CD1c-positive myeloid dendritic cell (primary cell): Measurements from ENCODE around the gene TSPAN4.

Source experiments
- DNase-seq: peaks from one replicate; pipeline ENCODE4 v3.0.0-alpha.2; 2016; ENCODE audit errors: extremely low spot score

TSPAN4 gene

DNA sequence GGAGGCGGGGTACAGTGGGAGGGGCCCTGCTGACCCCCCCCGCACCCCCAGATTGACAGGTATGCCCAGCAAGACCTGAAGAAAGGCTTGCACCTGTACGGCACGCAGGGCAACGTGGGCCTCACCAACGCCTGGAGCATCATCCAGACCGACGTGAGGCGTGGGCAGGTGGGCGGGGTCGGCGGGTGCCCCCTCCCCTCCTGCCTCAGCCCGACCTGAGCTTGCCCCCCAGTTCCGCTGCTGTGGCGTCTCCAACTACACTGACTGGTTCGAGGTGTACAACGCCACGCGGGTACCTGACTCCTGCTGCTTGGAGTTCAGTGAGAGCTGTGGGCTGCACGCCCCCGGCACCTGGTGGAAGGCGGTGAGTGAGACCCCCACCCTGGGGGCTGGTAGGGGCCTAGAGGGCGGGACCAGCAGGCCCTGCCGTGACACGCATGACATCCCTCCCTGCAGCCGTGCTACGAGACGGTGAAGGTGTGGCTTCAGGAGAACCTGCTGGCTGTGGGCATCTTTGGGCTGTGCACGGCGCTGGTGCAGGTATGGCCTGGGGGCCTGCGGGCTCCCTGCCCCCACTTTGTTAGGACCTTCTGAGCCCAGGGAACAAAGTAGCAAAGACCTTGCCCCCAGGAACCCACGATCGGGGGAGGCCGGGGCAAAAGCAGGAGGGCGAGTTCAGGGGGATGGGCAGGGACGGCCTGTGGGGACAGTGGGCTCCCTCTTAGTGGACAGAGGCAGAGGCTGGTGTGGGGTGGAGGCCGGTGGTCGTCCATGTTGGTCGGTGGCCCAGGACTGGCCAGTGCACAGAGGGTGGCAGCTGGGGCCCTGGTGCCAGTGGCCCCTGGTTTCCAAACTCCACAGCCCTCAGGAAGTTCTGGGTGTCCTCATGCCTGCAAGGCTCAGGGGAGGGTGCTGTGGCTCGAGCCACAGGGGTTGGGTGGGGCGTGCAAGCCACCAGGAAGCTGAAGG lies 23.1 kb downstream of the TSPAN4 start:
- no peak for DNase-seq

DNA sequence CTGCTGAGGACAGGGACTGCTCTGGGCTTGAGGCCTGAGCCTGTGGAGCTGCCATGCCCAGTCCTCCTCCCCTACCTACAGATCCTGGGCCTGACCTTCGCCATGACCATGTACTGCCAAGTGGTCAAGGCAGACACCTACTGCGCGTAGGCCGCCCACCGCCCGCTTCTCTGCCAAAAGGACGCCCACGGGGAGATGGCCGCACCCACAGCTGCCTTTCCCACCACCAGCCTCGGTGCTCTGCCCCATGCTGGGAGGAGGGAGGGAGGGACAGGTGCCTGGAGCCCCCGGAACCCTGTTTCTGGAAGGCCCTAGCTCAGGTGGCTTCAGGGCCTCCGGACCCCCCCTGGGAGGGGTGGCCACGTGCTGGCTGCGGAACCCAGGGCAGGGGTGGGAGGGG lies 23.8 kb downstream of the TSPAN4 start:
- DNase-seq = no peak

DNA sequence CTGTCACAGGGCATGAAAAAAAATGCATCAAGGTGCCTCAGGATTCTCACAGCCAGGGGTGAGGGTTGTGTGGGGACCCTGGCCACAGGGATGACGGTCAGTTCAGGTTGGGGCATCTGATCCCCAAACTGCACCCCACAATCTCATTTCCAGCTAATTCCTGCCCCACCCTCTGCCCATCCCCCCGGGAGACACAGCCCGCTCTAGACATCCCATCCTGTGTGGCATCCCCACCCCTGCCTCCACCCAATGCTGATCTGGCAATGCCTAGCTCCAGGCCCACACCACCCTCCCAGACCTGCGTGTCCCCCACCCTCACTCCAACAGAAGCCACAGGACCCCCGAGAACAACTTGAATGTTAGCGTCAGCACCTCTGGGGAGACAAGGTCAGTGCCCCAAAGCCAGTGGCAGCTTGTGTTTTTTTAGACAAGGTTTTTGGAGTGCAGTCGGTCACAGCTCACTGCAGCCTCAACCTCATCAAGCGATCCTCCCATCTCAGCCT lies 25.3 kb downstream of the TSPAN4 start:
- no peak for DNase-seq

DNA sequence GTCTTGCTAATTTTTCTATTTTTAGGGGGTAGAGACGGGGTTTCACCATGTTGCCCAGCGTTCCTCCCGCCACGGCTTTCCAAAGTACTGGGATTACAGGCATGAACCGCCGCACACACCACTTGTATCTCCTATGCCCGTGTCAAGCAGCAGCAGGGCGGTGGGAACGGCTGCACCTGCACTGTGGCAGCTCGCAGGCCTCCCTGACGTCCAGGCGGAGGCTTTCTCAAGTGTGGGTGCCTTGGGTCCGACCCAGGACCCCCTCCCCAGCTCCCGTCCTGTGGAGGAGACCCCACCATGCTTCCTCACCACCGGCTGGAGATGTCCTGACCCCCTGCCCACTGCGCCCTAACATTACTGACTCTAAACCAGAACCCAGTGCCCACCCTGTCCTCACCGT lies 25.7 kb downstream of the TSPAN4 start:
- no peak for DNase-seq

DNA sequence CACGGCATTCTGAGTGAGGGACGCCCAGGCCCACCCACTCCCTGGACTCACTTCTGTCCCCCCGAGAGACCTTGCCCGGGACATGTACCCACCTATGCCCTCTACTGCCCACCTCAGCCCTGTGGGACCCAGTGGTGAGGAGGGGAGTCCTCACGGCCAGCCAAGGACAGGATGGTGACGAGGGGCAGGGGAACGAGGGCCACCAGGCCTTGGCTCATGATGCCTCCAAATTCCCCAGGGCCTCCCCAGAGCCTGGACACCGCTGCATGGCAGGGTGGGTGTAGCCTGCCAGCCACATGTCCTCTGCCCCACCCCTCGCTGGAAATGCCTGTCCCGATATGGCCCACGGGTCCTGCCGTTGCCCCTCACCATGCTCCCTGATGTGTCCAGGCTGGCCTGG lies 26.1 kb downstream of the TSPAN4 start:
- DNase-seq = no peak

DNA sequence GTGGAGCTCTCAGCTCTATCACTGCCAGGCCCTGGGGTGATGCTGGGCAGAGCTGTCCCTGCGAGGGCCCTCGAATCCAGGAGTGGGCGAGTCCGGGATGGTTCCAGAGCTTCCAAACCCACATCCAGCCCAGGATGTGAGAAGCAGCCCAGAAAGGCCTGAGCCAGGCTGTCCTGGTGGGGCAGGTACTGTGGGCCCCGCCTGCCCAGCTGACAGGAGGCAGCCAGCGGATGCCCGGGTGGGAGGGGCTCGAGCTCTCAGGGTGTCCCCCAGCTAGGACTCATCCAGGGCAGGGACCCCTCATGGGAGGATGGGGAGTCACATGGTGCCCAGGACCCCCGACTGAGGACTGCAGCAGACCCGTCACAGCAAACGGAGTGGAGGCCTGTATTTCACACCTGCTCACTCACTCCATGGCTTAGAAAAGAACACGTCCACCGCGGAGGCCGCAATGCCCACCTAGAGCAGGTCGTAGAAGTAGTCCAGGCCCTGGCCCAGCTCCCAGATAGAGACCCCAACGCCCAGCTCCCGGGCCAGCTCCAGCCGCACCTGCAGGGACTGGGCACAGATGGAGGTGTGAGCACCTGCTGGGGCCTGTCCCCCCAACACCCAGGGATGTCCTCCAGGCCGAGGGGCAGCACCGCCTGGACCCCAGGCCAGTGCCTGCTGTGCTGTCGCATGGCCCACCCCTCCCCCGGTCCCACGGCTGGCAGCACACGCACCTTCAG lies 26.9 kb downstream of the TSPAN4 start:
- no peak for DNase-seq

DNA sequence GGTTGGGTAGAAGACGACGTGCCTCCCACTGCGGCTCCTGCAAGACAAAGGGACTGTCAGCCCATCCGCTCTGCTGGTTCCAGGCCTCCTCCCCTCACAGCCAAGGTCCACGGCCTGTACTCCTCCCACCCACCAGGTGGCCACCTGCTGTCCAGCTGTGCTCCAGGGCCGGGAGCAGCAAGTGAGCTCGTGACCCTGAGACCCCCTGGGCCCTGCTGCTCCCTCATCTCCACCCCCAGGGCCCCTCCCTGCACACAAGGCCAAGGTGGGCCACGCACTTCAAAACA lies 27.4 kb downstream of the TSPAN4 start:
- DNase-seq = no peak

DNA sequence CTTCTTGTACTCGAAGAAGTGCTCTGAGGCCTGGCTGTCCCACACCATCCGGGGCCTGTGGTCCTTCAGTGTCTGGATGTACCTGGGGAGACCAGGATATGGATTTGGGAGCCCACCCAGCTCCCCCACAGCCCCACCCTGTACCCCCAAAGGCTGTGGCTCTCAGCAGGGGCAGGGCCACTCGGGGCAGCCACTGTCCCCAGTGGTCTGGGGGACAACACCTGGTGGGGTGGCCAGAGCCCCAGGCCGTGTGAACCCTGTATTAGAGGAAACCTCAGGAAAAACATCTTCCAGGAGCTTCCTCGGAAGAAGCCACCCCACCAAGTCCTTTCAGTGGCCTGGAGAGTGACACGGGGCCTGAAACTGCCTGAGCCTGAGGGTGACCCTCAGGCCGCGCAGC lies 27.8 kb downstream of the TSPAN4 start:
- DNase-seq = no peak

DNA sequence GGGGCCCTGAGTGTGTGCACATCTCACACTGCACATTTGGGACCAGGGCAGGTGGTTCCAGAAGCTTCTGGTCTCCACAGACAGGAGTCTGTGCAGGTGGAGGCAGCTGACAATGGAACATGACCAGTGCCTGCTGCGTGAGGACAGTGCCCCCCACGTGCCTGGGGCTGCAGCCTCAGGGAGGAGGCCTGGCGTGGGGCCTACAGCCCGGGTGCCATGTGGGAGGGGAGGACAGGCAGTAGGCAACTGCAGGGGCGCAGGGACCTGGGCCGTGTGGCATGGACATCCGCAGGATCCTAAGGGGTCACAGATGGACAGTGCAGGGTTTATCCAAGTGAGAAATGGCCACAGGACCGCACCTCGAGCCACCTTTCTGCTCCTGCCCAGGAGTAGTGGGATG lies 28.8 kb downstream of the TSPAN4 start:
- no peak for DNase-seq

DNA sequence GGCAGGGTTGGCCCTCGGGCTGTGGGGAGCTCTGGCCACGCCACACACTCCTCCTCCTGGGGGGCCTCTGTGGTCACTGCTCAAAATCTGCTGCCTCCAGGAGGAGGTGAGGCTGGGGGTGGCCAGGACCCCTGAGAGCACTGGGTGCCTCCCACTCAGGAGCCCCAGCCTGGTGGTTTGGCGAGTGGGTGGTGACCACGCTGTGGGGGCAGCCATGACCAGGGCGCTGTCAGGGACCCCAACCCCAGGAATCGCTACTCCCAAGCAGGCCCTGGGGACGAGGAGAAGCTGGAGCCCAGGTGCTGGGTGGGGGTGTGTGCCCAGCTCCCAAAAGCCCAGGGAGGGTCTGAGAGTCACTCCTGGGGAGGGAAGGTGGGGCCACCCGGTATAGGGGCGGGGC lies 30.1 kb downstream of the TSPAN4 start:
- DNase-seq = no peak

DNA sequence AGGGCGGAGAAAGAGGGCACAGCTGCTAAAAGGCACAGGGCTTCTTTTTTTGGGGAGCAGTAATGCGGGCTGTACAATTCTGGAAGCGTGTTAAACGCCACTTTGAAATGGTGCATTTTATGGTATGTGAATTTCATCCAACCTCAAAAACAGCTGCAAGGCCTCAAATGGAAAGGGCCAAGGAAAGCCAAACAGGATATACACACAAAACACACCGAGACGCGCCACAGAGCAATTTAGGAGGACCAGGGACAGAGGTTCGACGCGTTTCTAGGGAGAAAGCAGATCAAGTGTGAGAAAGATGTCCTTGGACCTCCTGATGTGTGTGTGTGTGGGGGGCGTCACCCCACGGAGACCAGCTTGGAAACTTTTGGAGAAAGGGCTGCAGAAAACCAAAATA lies 31.1 kb downstream of the TSPAN4 start:
- DNase-seq = no peak

DNA sequence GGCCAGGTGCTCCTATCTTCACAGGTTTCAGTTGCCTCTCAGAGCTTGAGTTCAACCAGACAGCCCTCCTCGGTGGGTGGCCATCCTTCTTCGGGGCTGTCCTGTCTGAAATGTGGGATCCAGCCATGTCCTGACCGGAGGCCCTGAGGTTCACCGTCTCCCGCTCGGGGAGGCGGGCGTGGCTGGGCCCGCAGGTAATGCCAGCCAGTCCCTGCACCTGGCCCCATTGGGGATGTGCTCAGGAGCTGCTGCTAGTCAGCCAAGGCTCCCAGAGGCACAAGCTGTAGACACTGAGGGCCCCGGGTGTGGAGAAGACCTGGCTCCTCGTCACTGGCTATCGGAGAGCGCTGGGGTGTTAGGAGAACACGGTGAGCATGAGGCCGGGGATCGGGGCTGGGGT lies 32.6 kb downstream of the TSPAN4 start:
- DNase-seq = no peak

DNA sequence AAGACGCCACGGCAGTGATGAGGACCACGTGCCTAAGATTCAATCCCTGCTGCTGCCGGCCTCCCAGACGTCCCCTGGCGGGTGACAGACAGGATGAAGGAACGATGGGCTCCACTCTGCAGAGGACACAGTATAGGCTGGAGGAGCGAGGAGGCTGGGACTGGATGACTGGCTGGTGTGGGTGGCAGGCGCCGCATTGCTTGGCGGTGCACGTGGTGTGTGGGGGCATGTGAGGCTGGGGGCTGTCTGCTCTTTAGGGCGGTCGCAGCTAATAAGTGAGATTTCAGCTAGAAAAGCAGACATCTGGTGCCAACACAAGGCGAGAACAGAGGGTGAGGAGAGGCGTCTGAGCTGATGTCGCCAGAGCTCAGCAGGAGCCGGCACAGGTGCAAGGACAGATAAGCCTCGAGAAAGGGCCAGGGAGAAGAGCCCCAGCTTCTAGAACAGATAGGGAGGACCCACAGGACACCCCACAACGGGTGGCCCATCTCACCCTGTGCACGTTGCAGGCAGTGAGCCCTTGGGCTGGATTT lies 33.2 kb downstream of the TSPAN4 start:
- no peak for DNase-seq

DNA sequence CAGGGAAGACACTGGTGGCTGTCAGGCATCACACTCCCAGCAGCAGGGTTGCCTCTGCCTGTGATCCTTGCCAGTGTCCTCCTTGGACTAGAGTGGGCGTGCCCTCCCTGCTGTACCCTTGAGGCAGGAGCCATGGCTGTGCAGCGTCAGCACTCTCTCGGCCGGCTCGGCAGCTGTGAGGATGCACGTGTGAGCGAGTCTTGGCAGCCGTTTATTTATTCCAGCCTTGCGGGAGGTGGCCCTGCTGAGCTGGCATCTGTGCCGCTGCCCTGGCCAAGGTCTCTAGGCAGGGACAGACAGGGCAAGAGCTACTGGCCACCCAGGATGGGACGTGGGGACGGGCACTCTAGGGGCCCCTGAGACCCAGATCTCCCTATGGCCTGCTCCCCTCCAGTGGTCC lies 33.9 kb downstream of the TSPAN4 start:
- DNase-seq = no peak

DNA sequence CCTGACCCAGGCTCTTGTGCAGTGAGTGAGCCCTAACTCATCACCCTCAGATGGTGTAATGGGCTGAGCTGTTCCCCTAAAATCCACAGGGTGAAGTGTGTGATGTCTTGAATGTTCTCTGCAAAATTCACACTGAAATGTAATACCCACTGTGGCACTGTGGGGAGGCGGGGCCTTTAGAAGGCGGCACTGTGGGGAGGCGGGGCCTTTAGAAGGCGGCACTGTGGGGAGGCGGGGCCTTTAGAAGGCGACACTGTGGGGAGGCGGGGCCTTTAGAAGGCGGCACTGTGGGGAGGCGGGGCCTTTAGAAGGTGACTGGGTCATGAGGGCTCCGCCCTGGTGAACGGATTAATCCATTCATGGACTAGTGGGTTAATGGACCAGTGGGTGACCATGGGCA lies 34.9 kb downstream of the TSPAN4 start:
- DNase-seq = no peak

DNA sequence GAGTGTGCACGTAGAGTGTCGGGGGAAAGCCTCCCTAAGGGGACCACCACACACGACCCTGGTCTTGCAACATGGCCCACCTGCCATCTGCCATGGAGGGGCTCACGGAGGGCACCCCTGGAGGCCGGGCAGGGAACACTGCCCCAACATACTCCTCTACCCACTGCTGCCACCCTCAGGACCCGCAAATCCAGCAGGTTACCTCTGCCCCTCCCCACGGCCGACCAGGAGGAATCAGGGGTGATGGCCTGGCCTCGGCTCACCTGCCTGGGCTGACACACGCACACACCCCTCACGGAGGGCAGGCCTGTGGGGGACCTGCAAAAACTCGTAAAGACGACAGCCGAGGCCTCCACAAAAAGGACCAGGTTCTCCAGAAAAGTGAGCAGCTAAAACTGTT lies 37.8 kb downstream of the TSPAN4 start:
- DNase-seq = no peak

DNA sequence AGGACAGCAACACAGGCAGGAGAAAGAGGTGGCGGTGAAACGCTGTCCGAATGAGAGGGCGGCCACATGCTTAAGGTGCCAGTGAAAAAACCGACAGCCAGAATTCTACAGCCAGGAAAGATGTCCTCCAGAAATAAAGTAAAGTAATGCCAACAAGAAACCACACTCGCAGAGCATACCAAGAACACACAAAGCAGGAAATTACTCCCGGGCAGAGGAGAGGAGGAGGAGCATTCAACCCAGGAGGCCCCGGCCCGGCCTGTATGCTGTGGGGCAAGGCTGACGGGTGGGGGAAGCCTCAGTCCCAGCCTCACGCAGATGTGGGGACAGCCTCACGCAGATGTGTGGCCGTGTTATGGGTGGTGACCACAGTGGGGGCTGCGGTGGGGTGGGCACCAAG lies 39.9 kb downstream of the TSPAN4 start:
- no peak for DNase-seq

DNA sequence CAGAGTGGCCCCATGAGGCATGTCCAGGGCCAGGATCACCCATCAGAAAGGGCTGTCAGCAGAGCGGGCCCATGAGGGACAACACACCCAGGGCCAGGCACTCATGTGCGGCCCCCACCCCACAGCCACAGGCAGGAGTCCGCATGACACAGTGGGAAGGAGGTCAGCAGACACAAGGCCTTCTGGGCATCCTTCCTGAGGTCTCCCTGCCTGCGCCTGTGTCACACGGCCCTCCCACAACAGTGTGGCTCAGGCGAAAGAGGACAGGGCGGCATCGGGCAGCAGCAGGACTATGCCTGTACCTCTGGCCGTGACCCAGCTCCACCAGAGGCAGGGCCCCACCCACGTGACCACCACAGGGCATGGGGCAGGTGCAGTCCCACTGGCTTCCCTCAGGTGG lies 40.9 kb downstream of the TSPAN4 start:
- no peak for DNase-seq

DNA sequence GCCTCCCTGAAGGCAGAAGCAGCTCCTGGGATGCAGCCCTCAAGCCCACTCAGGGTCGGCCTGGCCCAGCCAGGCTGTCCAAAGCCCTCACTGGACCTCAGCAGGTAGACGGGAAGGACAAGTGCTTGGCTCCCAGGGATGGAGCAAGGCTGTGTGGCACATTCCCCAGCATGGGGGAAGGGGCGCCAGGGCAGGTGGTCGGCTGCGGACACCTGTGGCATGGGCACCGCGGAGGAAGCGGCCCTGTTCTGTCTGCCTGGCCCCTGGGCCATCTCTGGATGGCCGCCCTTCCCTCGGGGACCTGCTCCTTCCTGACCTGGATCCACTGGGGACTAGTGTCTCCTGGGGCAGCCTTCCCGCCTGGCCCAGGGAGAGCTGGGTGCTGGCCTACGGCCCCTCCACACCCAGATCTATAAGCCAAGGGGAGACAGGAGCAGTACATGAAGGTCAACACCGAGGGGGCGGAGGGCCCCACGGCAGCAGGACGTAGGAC lies 42.0 kb downstream of the TSPAN4 start:
- no peak for DNase-seq

DNA sequence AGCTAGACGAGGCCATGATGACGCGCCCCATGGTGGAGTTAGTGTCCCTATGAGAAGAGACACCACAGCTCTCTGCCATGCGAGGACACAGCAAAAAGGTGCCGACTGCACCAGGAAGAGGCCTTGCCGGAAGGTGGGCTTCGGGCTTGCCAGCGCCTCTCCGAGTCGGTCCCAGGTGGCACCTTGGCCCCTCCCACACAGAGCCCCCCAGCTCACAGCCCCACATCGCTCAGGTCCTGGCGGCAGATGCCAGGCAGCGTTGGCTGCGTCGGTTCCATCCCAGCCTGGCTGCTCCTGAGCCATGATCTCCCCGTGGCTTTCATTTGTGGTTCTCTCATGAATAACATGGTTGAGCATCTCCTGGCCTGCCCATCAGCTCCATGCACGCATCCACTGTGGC lies 43.9 kb downstream of the TSPAN4 start:
- DNase-seq = no peak

DNA sequence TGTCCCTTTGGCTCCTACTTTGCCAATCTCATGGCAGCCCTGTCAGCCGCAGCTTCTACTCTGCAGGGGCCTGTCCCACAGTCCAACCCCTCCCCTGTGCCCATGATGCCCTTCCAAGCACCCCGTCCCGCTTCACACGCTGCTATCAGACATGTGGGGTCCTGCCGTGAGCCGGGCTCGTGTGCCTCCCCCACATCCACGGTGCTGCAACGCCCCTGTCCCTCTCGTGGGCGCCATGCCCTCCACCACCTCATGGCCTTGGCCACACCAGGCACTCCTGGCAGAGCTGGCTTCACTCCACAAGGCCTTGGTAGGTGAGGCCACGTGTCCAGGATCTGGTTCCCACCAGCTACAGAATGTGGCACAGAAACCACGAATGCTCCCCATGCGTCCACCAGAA lies 44.9 kb downstream of the TSPAN4 start:
- DNase-seq = no peak

DNA sequence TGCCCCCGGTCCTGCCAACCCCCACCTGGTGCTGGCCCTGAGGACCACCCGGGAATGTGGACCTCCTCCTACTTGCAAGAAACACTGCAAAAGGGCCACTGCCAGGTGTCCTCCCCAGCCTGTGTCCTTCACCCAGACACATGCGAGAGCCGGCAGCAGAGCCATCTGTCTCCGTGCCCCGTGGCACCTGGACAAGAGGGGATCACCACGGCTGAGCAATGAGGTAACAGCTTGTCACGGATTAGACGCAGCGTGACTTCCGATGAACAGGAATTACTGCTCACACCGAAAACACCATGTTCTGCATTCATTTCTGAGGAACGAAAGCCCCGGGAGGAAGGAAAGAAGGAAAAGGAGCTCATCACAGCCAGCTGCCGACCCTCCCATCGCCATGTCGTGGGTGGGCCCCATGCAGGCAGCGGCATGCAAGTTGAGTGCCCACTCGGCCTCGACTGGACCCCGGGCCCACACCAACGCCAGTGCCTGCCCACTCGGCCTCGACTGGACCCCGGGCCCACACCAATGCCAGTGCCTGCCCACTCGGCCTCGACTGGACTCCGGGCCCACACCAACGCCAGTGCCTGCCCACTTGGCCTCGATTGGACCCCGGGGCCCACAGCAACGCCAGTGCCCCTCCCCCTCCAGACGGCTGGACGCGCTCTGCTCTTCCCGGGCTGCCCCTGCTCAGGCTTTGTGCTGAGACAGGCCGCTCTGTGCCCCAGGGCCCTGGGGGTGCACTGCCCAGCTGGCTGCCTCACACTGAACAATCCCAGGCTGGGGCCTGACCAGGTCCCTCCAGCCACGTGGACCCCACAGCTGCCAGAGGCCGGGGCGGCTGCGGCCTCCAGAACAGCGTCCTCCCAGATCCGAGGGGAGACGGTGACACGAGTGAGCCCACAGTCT lies 45.9 kb downstream of the TSPAN4 start:
- DNase-seq = no peak
